ENCODE results near the gene SH2D2A. TPM values are rescaled to one million over a fixed set of nuclear protein-coding genes. Genes with fewer than 3 reads are reported as not detected.

Gene SH2D2A
- total RNA-seq, 2 experiments from 2014 or later, result 56.3 to 63.5 TPM

DNA sequence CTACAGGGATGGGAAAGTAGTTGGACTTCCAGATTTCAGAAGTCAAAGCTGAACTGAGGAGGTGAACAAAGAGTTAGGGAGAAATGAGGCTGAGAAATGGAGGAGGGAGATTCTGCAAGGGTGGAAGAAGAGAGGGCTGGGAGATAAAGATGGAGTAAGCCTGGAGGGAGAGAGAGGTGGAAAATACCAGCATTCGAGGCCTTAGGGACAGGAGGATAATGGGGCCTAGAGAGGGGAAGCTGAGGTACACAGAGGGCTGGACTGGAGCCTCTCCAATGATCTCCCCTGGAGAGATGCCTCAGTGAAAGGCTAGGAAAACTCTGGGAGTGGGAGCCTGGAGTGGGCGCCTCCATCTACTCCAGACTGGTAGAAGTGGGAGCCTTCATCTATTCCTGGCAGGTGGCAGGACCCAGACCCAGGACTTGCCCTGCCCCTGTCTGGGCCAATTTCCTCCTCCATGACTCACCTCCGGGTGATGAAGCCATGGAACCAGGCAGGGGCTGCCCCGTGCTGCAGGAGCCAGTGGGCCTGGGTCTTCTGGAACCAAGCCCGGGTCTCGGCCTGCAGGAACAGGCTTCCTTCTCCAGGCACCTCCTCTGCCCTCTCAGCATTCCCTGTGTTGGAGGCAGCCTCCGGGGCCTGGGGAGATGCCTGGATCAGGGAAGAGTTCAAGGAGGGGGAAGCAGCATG lies 1.9 kb downstream of the SH2D2A start:
- Mint-ChIP-seq H3K9me3 (no peaks in the 10 kb centered on the region), H3K4me3 (peak overlapping the region; percentile 80), H3K4me1 (peaks cover 78% of the 10 kb centered on the region), H3K36me3 (ENCODE audit: low read depth) (peaks cover 46% of the 10 kb centered on the region), H3K27me3 (no peaks in the 10 kb centered on the region), H3K27ac (peak overlapping the region; percentile 99)
- DNase-seq, result no peak
- POLR2A ChIA-PET, result interaction anchor here (0.8 kb wide), 1 partner anchor 12 kb away, joined by 3 read pairs; no protein-coding TSS in a partner anchor
- CTCF ChIA-PET, result interaction anchor here (0.6 to 21.9 kb wide), 15 partner anchors 9 to 462 kb away, joined by 3 to 247 read pairs (median 4); partner anchors contain the start of genes INSRR, ISG20L2, METTL25B and MRPL24

DNA sequence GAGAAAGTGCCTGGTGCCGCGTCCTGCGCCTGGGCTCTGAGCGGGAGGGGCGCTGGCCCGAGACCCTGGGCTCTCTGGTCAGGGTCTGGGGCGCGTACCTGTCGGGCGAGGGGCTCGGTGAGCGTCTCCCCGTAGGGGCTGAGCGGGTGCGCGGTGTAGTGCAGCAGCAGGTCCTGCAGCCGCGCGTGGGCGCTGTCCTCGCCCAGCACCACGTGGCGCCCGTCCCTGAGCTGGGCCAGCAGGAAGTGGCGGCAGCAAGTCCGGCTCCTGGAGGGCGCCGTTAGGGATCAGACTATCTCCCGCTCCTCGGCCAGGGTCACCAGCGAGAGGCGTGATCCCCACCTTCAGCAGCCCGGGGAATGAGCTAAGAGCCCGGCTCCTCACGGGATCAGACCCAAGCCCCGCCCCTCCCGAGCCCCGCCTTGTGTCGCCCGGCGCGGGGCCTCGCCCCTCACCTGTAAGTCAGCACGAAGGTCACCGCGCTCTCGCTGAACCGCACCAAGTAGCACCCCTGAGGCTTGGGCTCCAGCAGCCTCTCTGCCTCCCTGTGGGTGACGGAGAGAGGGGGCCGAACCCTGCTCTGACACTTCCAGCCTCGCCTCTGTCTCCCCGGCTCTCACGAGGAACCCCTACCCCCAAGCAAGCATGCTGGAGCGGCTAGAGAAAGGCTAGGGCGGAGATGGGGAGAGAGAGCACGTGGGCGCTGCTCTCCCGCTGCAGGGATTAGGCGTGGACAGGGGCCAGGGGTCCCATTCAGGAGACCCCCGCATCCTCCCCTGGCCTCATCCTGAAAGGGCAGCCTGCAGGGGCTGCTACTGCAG lies 2.7 kb downstream of the SH2D2A start:
- DNase-seq, result peak; percentile 74
- ChIA-PET CTCF (interaction anchor here (0.6 to 21.9 kb wide), 16 partner anchors 12 to 461 kb away, joined by 3 to 247 read pairs (median 4); partner anchors contain the start of genes INSRR, ISG20L2, METTL25B and MRPL24), POLR2A (interaction anchor here (0.8 to 1.0 kb wide), 2 partner anchors 11 to 46 kb away, joined by 3 to 4 read pairs; no protein-coding TSS in a partner anchor)
- Mint-ChIP-seq H3K27ac (peak overlapping the region; percentile 99), H3K4me1 (peaks cover 81% of the 10 kb centered on the region), H3K4me3 (peak overlapping the region; percentile 80), H3K27me3 (no peaks in the 10 kb centered on the region), H3K9me3 (no peaks in the 10 kb centered on the region), H3K36me3 (ENCODE audit: low read depth) (peaks cover 48% of the 10 kb centered on the region)

DNA sequence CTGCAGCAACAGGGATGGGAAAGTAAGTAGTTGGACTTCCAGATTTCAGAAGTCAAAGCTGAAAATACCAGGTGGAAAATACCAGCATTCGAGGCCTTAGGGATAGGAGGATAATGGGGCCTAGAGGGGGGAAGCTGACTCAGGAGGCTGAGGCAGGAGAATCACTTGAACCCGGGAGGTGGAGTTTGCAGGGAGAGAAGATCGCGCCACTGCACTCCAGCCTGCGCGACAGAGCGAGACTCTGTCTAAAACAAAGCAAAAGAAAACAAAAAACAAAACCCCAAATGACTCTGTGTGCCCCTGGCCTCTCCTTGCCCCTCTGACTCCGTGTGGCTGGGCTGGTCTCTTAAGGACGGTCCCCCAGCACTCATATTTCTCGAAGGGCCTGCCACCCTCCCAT lies 3.4 kb downstream of the SH2D2A start:
- no peak for DNase-seq
- ChIA-PET POLR2A (interaction anchor here (1.0 kb wide), 1 partner anchor 46 kb away, joined by 4 read pairs; no protein-coding TSS in a partner anchor), CTCF (interaction anchor here (0.9 to 21.9 kb wide), 8 partner anchors 11 to 87 kb away, joined by 4 to 247 read pairs (median 8); partner anchors contain the start of genes INSRR, ISG20L2, METTL25B and NTRK1)
- Mint-ChIP-seq H3K27ac (peak overlapping the region; percentile 99), H3K27me3 (no peaks in the 10 kb centered on the region), H3K4me1 (peaks cover 86% of the 10 kb centered on the region), H3K36me3 (ENCODE audit: low read depth) (peaks cover 50% of the 10 kb centered on the region), H3K4me3 (peak overlapping the region; percentile 80), H3K9me3 (no peaks in the 10 kb centered on the region)

DNA sequence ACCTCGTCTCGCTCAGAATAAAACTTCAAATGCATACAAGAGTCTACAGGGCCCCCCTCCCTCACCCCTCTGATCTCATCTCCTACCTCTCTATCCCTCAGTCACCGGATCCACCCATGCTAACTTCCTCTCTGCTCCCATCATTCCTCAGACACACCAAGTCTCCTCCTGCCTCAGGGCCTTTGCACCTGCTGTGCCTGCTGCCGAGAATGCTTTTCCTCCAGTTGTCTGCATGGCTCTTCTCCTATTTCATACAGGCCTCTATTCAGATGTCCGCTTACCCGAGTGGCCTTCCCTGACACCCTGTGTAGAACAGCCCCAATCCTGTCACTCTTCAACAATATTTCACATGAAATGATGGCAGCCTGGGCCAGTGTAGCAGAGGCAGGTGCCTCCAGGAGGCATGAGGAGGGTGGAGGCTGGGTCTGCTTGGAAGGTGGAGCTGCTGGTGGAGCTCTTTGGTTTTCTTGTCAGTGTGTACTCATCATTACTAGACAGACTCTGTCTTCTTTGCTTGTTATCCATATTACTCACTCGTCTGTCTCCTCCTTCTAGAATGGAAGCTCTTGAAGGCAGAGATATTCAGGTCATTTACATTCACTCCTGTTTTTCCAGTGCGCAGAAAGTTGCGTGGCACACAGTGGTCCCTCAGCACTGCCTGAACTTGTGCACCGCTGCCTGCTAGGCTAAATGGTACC lies 4.2 kb downstream of the SH2D2A start:
- H3K27me3 Mint-ChIP-seq, result no peaks in the 10 kb centered on the region
- POLR2A ChIA-PET, result interaction anchor here (0.6 kb wide), 1 partner anchor 106 kb away, joined by 5 read pairs; no protein-coding TSS in a partner anchor
- no peak overlapping the region for H3K4me3 Mint-ChIP-seq
- no peak for DNase-seq
- peaks cover 59% of the 10 kb centered on the region for H3K36me3 Mint-ChIP-seq (ENCODE audit: low read depth)
- peaks cover 89% of the 10 kb centered on the region for H3K4me1 Mint-ChIP-seq
- H3K27ac Mint-ChIP-seq, result peak overlapping the region; percentile 72
- H3K9me3 Mint-ChIP-seq, result no peaks in the 10 kb centered on the region
- CTCF ChIA-PET, result interaction anchor here (1.0 to 21.9 kb wide), 8 partner anchors 10 to 86 kb away, joined by 3 to 247 read pairs (median 7); partner anchors contain the start of genes INSRR and NTRK1

DNA sequence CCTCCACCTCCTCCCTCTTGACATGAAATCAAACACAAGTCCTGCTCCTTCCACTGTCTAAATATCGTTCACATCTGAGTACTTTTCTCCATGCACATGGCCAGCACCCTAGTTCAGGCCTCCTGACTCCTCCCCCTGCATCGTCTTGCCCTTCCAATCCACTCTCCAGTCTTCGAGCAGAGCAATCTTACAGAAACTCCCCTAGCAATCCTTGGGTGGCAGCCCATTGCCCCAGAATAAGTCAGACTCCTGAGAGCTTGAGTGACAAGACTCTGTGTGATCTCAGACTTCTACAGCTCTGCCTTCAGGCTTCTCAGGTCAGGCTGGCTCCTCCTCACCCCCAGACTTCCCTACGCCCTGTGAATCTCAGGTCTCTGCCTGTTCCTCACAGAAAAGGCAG lies 5.5 kb downstream of the SH2D2A start:
- peaks cover 67% of the 10 kb centered on the region for H3K36me3 Mint-ChIP-seq (ENCODE audit: low read depth)
- H3K9me3 Mint-ChIP-seq, result no peaks in the 10 kb centered on the region
- H3K27me3 Mint-ChIP-seq, result no peaks in the 10 kb centered on the region
- ChIA-PET CTCF (interaction anchor here (1.2 to 21.9 kb wide), 3 partner anchors 11 to 48 kb away, joined by 3 to 247 read pairs (median 4); partner anchors contain the start of genes INSRR and NTRK1), POLR2A (no interaction called here)
- H3K27ac Mint-ChIP-seq, result peak overlapping the region; percentile 16
- peaks cover 86% of the 10 kb centered on the region for H3K4me1 Mint-ChIP-seq
- no peak for DNase-seq
- H3K4me3 Mint-ChIP-seq, result no peak overlapping the region

DNA sequence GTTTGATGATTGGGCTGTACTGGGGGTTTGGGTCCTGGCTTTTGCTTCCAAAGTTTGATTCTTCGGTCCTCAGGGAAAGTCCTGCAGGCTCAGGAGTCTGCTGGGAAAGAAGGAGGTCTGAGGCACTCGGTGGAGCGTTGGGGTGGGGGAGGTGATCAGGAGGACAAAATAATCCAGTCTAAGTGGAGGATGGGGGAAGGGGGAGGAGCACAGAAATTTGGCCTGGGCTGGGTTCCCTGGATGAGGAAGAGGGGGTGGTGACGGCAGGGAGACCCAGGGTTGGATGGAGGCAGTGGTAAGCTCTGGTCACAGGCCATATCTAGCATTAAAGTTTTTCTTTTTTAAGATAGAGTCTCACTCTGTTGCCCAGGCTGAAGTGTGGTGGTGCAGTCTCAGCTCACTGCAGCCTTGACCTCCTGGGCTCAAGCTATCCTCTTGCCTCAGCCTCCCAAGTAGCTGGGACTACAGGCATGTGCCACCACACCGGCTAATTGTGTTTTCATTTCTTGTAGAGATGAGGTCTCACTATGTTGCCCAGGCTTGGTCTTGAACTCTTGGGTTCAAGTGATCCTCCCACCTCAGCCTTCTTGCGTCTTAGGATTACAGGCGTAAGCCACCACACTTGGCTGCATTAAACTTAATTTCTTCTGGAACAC lies 6.8 kb downstream of the SH2D2A start:
- Mint-ChIP-seq H3K4me1 (peaks cover 74% of the 10 kb centered on the region), H3K36me3 (ENCODE audit: low read depth) (peaks cover 63% of the 10 kb centered on the region), H3K27me3 (no peaks in the 10 kb centered on the region), H3K4me3 (no peak overlapping the region), H3K9me3 (no peaks in the 10 kb centered on the region), H3K27ac (peak overlapping the region; percentile 41)
- no peak for DNase-seq
- CTCF ChIA-PET, result interaction anchor here (0.7 to 21.9 kb wide), 6 partner anchors 10 to 49 kb away, joined by 3 to 247 read pairs (median 3); partner anchors contain the start of genes INSRR and NTRK1
- POLR2A ChIA-PET, result no interaction called here

DNA sequence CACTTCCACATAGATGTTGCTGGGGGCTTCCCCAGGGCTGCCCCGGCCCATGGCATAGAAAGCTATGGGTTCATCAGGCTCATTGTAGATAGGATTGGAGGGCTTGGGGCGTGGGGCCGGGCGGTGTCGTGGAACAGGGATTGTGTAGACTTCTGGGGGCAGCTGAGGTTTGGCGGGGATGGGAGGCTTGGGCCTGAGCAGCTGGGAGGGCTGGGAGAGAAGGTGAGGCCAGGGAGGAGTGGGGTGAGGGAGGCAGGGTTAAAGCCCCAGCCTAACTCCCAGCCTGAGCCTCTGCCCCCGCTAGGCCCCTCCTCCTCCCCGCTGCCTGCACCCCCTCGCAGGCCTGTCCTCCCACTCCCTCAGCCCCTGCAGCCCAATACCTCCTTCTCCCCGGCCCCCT lies 7.4 kb downstream of the SH2D2A start:
- ChIA-PET POLR2A (no interaction called here), CTCF (interaction anchor here (1.3 to 21.9 kb wide), 4 partner anchors 12 to 50 kb away, joined by 3 to 247 read pairs (median 16); partner anchors contain the start of genes INSRR and NTRK1)
- Mint-ChIP-seq H3K36me3 (ENCODE audit: low read depth) (peaks cover 58% of the 10 kb centered on the region), H3K27me3 (no peaks in the 10 kb centered on the region), H3K4me3 (no peak overlapping the region), H3K4me1 (peaks cover 72% of the 10 kb centered on the region), H3K27ac (peak overlapping the region; percentile 28), H3K9me3 (no peaks in the 10 kb centered on the region)
- no peak for DNase-seq

DNA sequence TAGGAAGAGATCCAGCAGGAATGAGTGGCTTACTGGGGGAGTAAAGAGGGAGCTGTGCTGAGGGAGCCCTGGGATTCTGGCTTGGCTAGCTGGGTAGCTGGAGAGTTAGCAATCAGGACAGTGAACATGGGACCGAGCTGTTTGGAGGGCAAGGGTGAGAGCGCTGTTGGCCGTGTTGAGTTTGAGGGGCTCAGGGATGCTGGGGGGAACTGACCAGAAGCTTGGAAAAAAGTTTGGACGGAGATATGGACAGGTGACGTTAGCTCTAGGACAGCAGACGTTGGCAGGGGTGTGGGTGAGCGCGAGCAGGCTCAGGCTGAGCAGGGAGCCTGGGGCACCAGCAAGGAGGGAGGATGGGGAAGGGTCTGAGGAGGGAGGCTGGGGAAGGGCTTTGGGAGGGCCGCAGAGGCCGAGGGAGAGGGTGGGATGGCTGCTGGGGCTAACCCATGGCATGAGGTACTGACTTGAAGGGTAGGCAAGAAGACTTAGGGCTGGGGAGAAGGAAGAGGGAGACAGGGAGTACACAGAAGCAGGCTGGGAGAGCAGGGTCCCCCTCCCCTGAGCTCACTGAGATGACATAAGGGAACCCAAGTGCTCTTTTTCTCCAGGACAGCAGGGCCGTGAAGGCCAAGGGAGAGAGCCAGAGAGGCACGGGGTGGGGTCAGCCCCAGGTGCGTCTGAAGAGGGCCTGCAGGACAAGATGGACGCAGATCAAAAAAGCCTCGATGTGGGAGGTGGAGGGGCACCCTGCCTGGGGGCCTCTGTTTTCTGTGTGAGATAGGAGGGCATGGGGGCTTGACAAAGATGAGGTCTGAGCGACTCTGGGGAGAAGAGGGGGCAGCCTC lies 8.2 kb downstream of the SH2D2A start:
- Mint-ChIP-seq H3K4me3 (peak overlapping the region; percentile 6), H3K27me3 (no peaks in the 10 kb centered on the region), H3K4me1 (peaks cover 64% of the 10 kb centered on the region), H3K27ac (peak overlapping the region; percentile 84), H3K36me3 (ENCODE audit: low read depth) (peaks cover 52% of the 10 kb centered on the region), H3K9me3 (no peaks in the 10 kb centered on the region)
- no peak for DNase-seq
- ChIA-PET POLR2A (no interaction called here), CTCF (interaction anchor here (0.5 to 21.9 kb wide), 12 partner anchors 8 to 119 kb away, joined by 3 to 247 read pairs (median 3); partner anchors contain the start of genes INSRR, NTRK1 and SH2D2A)

DNA sequence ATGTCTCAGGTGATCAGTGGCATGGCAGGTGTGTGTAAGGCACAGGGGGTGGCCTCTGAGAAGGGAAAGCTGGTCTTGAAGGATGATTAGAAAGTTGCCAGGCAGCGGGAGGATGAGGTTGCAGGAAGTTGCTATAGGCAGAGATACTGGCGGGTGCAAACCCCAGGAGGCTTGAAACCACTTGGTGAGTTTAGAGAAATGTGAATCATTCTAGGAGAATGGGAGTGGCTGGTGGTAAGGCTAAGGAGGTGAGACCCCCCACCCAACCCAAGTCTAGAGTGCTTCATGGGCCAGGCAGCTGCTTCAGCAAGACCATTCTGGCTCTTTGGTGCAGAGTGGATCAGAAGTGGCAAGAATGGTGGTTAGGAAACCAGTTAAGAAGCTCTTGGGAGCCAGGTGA lies 9.0 kb downstream of the SH2D2A start:
- Mint-ChIP-seq H3K4me1 (peaks cover 57% of the 10 kb centered on the region), H3K36me3 (ENCODE audit: low read depth) (peaks cover 44% of the 10 kb centered on the region), H3K4me3 (peak overlapping the region; percentile 6), H3K27me3 (no peaks in the 10 kb centered on the region), H3K9me3 (no peaks in the 10 kb centered on the region), H3K27ac (peak overlapping the region; percentile 84)
- ChIA-PET CTCF (interaction anchor here (0.5 to 21.9 kb wide), 11 partner anchors 9 to 118 kb away, joined by 3 to 247 read pairs (median 4); partner anchors contain the start of genes INSRR, NTRK1 and SH2D2A), POLR2A (no interaction called here)
- peak; percentile 46 for DNase-seq

DNA sequence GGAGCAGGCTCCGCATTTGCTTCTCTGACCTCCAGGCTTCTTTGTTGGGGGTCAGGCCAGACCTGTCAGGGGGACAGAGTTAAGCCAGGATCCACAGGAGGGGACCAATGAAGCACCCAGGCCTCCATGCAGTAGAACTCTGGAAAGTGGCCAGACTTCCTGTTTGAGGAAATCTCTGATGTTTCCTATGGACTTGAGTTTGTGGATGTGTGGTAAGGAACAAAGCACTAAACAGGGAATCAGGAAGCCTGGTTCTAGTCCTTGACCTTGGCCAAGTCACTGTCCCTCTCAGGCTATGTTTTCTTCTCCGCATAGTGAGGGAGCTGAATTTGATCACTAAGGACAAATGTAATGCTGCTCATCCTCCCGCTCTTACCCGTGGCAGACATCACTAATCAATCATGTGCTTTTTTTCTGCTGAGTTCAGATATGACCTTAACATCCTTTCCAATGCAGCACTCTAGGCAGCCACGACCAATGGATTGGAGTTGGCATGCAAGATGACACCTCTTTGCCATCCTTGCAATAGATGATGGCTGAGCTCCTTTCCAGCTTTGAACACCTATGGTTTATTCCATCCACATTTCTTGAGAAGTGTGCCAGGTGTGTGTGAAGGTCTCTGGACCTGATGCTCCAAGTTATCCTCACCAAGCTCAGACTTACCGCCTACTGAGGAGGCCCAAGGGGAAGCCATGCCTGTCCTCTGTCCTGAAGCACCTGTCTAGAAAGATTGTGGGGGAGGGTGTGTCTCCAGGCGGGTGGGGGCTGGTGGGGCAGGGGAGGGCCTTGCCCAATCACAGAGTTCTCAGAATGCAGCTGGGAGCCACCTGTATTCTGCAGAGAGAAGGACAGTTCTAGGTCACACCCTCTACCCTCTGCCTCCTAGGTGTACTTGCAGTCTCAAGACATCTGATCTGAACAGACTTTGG lies 9.9 kb downstream of the SH2D2A start:
- CTCF ChIA-PET, result interaction anchor here (1.0 to 21.9 kb wide), 8 partner anchors 10 to 117 kb away, joined by 3 to 247 read pairs (median 4); partner anchors contain the start of genes INSRR, NTRK1 and SH2D2A

More for the DNA sequence above, 9.9 kb downstream of the SH2D2A start:
- POLR2A ChIA-PET, result no interaction called here
- peaks cover 52% of the 10 kb centered on the region for H3K4me1 Mint-ChIP-seq
- no peaks in the 10 kb centered on the region for H3K9me3 Mint-ChIP-seq
- no peak overlapping the region for H3K4me3 Mint-ChIP-seq
- no peak for DNase-seq
- no peaks in the 10 kb centered on the region for H3K27me3 Mint-ChIP-seq
- H3K27ac Mint-ChIP-seq, result peak overlapping the region; percentile 84
- H3K36me3 Mint-ChIP-seq (ENCODE audit: low read depth), result peaks cover 36% of the 10 kb centered on the region

Measured in activated CD4-positive, alpha-beta T cell treated with anti-CD3 and anti-CD28 coated beads, Interleukin-2, amount 10 ng/mL, durations not matched to agents 7 days and 5 days (primary cell).